ENCODE data around the gene ABO.

- TF ChIP-seq CTCF (IDR thresholded peaks at IDR 0.05) (no peak), POLR2A (IDR thresholded peaks at IDR 0.05) (no peak)
Observed at GRCh38 chr9:133301253-133302230, 26.5 kb upstream of the ABO start.
